GM20000 (cell line): Measurements from ENCODE around the gene FBXL15.

Experiments used
- DNase-seq: peaks from one replicate; pipeline ENCODE4 v3.0.0; 2012; ENCODE audit warnings: low spot score
- TF ChIP-seq, protein P1 (sequence below): IDR thresholded peaks from 2 replicates; pipeline ENCODE4 v1.5.1; 2012; ENCODE audit warnings: mild to moderate bottlenecking, control low read depth; ENCODE audit errors: extremely low read depth, missing control alignments

FBXL15 gene

DNA sequence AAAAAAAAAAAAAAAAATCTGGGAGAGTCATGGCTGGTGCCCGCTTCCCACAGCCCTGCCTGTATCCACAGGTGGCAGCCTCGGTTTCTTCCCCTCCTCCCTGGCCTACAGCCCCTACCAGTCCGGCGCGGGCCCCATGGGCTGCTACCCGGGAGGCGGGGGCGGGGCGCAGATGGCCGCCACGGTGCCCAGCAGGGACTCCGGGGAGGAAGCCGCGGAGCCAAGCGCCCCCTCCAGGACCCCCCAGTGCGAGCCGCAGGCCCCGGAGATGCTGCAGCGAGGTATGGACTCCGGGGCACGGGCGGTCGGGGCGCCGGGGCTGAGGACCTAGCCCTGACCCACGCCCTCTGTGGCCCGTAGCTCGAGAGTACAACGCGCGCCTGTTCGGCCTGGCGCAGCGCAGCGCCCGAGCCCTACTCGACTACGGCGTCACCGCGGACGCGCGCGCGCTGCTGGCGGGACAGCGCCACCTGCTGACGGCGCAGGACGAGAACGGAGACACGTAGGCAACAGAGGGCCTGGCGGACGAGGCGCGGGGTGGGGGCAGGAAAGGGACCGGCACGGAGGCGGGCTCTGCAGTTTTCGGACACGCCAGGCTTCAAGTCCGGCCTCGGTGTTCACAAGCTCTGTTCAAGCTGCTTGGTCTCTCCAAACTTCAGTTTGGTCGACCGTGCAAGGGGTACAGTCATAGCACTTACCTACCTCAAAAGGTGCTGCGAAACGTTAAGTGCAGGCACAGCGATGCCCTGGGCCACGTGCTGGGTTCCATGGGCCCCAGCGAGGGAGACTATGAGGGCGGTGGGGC is 21.2 kb upstream of the FBXL15 start:
- TF ChIP-seq, protein P1, sequence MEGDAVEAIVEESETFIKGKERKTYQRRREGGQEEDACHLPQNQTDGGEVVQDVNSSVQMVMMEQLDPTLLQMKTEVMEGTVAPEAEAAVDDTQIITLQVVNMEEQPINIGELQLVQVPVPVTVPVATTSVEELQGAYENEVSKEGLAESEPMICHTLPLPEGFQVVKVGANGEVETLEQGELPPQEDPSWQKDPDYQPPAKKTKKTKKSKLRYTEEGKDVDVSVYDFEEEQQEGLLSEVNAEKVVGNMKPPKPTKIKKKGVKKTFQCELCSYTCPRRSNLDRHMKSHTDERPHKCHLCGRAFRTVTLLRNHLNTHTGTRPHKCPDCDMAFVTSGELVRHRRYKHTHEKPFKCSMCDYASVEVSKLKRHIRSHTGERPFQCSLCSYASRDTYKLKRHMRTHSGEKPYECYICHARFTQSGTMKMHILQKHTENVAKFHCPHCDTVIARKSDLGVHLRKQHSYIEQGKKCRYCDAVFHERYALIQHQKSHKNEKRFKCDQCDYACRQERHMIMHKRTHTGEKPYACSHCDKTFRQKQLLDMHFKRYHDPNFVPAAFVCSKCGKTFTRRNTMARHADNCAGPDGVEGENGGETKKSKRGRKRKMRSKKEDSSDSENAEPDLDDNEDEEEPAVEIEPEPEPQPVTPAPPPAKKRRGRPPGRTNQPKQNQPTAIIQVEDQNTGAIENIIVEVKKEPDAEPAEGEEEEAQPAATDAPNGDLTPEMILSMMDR: peak; percentile 99
- peak; percentile 93 for DNase-seq

- TF ChIP-seq, protein P1: no peak
- no peak for DNase-seq
Measured at GRCh38 chr10:102400076-102400475, 20.6 kb upstream of the FBXL15 start.

- TF ChIP-seq, protein P1: no peak
- DNase-seq: no peak
Measured at GRCh38 chr10:102400598-102401341, 19.9 kb upstream of the FBXL15 start.

DNA sequence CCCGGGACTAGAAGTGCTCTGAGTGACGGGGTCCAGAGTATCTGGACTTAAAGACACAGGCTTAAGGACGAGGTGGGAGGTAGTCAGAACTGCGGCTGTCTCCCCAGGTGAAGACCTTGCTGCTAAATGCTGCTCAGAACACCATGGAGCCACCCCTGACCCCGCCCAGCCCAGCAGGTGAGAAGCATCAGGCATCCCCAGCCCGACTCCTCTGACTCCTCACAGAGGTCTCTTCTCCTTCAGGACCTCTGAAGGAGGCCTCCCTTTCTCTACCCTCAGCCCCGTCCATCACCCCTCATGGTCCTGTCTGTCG is 19.3 kb upstream of the FBXL15 start:
- DNase-seq: no peak
- TF ChIP-seq, protein P1: no peak

DNA sequence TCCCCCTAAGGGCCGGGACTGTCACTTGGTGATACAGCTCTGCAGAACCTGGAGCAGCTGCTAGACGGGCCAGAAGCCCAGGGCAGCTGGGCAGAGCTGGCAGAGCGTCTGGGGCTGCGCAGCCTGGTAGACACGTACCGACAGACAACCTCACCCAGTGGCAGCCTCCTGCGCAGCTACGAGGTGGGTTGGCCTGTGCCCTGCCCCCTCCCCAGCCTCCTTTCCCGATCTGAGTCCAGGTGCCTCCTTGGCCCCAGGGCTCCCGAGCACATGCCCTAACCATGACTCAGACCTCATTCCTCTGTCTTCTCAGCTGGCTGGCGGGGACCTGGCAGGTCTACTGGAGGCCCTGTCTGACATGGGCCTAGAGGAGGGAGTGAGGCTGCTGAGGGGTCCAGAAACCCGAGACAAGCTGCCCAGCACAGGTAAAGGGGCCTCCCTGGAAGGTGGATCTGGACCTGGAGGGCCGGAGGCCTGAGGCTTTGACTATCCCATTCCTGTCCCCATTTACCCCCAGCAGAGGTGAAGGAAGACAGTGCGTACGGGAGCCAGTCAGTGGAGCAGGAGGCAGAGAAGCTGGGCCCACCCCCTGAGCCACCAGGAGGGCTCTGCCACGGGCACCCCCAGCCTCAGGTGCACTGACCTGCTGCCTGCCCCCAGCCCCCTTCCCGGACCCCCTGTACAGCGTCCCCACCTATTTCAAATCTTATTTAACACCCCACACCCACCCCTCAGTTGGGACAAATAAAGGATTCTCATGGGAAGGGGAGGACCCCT is 18.7 kb upstream of the FBXL15 start:
- DNase-seq: no peak

GRCh38 chr10:102402512-102402896 is 18.1 kb upstream of the FBXL15 start:
- no peak for DNase-seq
- TF ChIP-seq, protein P1: no peak

More for the DNA sequence above, 18.7 kb upstream of the FBXL15 start:
- TF ChIP-seq, protein P1: no peak

DNA sequence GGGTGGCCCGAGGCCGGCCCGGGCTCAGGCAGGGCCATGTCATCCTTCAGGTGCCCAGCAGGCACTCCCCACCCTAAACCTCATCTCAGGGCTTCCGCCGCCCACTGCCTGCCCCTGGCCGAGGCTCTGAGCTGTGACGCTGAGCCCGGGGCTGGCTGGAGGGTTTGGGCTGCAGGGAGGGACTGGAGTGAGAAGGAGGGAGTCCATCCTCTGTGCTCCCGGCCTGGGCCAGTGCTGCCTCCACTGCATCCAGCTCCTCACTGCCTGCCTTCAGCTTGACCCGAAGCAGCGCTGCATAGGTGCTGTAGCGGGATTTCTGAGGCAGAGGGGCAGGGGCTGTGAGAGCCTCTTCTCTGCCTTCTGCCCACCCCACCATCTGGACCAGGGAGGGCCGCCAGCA is 17.5 kb upstream of the FBXL15 start:
- no peak for DNase-seq
- TF ChIP-seq, protein P1: no peak
